HEK293T (cell line): ENCODE results near the gene TAF11.
"Not testable (repeated sequence)": the region's sequence is repeated elsewhere in the genome, so short reads cannot be mapped to it uniquely, and the experiment has no call there.

Source experiments
- CTCF ChIA-PET: fragments of 350-600 bp; formaldehyde crosslinking; extraction: SDS; loops from one replicate; lab custom pipeline; 2021; ENCODE audit warnings: antibody characterized with exemption, inconsistent platforms; lab: Yijun Ruan, JAX
- POLR2A ChIA-PET: fragments of 350-600 bp; formaldehyde crosslinking; extraction: SDS; loops from one replicate; lab custom pipeline; 2020; ENCODE audit warnings: antibody characterized with exemption, inconsistent platforms; lab: Yijun Ruan, JAX
- DNase-seq: peaks from one replicate; pipeline ENCODE4 v3.0.0; 2012; ENCODE audit warnings: mixed read lengths; ENCODE audit errors: extremely low spot score
- ARNT ChIP-seq: fragments of 450-650 bp; IDR thresholded peaks from 2 replicates; pipeline ENCODE4 v1.6.1; 2017; ENCODE audit warnings: mild to moderate bottlenecking
- BHLHE40 ChIP-seq: fragments of 450-650 bp; IDR thresholded peaks from 2 replicates; pipeline ENCODE4 v1.6.1; 2016; ENCODE audit warnings: mild to moderate bottlenecking, moderate library complexity, borderline replicate concordance
- CTBP1 ChIP-seq: fragments of 450-650 bp; IDR thresholded peaks from 2 replicates; pipeline ENCODE4 v1.6.1; 2016; ENCODE audit warnings: borderline replicate concordance
- ELF4 ChIP-seq: fragments of 450-650 bp; IDR thresholded peaks from 2 replicates; pipeline ENCODE4 v1.6.1; 2017; ENCODE audit warnings: antibody characterized with exemption
- FOXA1 ChIP-seq: fragments of 450-650 bp; IDR thresholded peaks from 2 replicates; pipeline ENCODE4 v1.6.1; 2016; ENCODE audit warnings: mild to moderate bottlenecking
- FOXK2 ChIP-seq: fragments of 450-650 bp; IDR thresholded peaks from 2 replicates; pipeline ENCODE4 v1.6.1; 2016; ENCODE audit warnings: mild to moderate bottlenecking
- FOXM1 ChIP-seq: fragments of 450-650 bp; IDR thresholded peaks from 2 replicates; pipeline ENCODE4 v1.6.1; 2017; ENCODE audit warnings: mild to moderate bottlenecking, borderline replicate concordance
- HDGF ChIP-seq: fragments of 450-650 bp; IDR thresholded peaks from 2 replicates; pipeline ENCODE4 v1.6.1; 2017; ENCODE audit warnings: antibody characterized with exemption, borderline replicate concordance
- L3MBTL2 ChIP-seq: fragments of 450-650 bp; conservative IDR thresholded peaks from 2 replicates; pipeline ENCODE4 v1.6.1; 2016; ENCODE audit warnings: mild to moderate bottlenecking
- LEF1 ChIP-seq: fragments of 450-650 bp; IDR thresholded peaks from 2 replicates; pipeline ENCODE4 v1.6.1; 2017; ENCODE audit warnings: mild to moderate bottlenecking, borderline replicate concordance
- NFRKB ChIP-seq: fragments of 450-650 bp; IDR thresholded peaks from 2 replicates; pipeline ENCODE4 v1.6.1; 2016; ENCODE audit warnings: mild to moderate bottlenecking, moderate library complexity
- PKNOX1 ChIP-seq: fragments of 450-650 bp; IDR thresholded peaks from 2 replicates; pipeline ENCODE4 v1.6.1; 2016
- SP1 ChIP-seq: fragments of 450-650 bp; IDR thresholded peaks from 2 replicates; pipeline ENCODE4 v1.6.1; 2017
- SUZ12 ChIP-seq: fragments of 450-650 bp; IDR thresholded peaks from 2 replicates; pipeline ENCODE4 v1.6.1; 2016; ENCODE audit warnings: mild to moderate bottlenecking
- TARDBP ChIP-seq: fragments of 450-650 bp; IDR thresholded peaks from 2 replicates; pipeline ENCODE4 v1.6.1; 2016
- ZNF384 ChIP-seq: fragments of 450-650 bp; IDR thresholded peaks from 2 replicates; pipeline ENCODE4 v1.6.1; 2016

The TAF11 gene

GRCh38 chr6:34890533-34890925 lies 2.7 kb upstream of the TAF11 start:
- CTCF ChIA-PET: no interaction called here
- TF ChIP-seq CTBP1 (no peak), FOXM1 (no peak), ARNT (no peak), NFRKB (no peak), SUZ12 (no peak), BHLHE40 (no peak), LEF1 (no peak), ELF4 (no peak), HDGF (no peak), ZNF384 (no peak), L3MBTL2 (no peak), FOXA1 (no peak), PKNOX1 (no peak), TARDBP (no peak), FOXK2 (no peak), SP1 (no peak)
- POLR2A ChIA-PET: no interaction called here
- DNase-seq: no peak

- DNase-seq: peak; percentile 79
- peak; percentile 73 for TF ChIP-seq CTBP1
- no peak for TF ChIP-seq SP1
- peak; percentile 64; the same call in 1 of the 2 replicates for TF ChIP-seq ELF4
- POLR2A ChIA-PET: interaction anchor here (0.8 to 2.7 kb wide), 15 partner anchors 9 to 463 kb away, joined by 3 to 25 read pairs (median 5); partner anchors contain the start of genes BLTP3A, RPS10, SNRPC and ZNF76
- CTCF ChIA-PET: no interaction called here
Observed at GRCh38 chr6:34888874-34889555, 1.2 kb upstream of the TAF11 start, which contains the start of gene ANKS1A. ANKS1A (plus strand) TSS chr6:34889255; CDS start chr6:34889403, 148 bp downstream.

- TF ChIP-seq BHLHE40: no peak
- TF ChIP-seq FOXM1: no peak
- no peak for TF ChIP-seq TARDBP
- no peak for TF ChIP-seq ZNF384
- no peak for TF ChIP-seq NFRKB
- no peak for TF ChIP-seq FOXA1
- no peak for TF ChIP-seq PKNOX1
- no peak for TF ChIP-seq ELF4
- TF ChIP-seq CTBP1: no peak
- TF ChIP-seq L3MBTL2: no peak
- no peak for TF ChIP-seq FOXK2
- TF ChIP-seq SUZ12: no peak
- no peak for TF ChIP-seq HDGF
- TF ChIP-seq ARNT: no peak
- CTCF ChIA-PET: interaction anchor here (0.7 kb wide), 1 partner anchor 205 kb away, joined by 3 read pairs; no protein-coding TSS in a partner anchor
- POLR2A ChIA-PET: interaction anchor here (0.7 to 2.7 kb wide), 26 partner anchors 9 to 426 kb away, joined by 3 to 25 read pairs (median 5); partner anchors contain the start of genes BLTP3A, SNRPC and ZNF76
- no peak for DNase-seq
Observed at GRCh38 chr6:34888514-34888856, 643 bp upstream of the TAF11 start.

- DNase-seq, CTCF ChIA-PET: not testable (repeated sequence)
- POLR2A ChIA-PET: interaction anchor here (1.5 kb wide), 1 partner anchor 94 kb away, joined by 3 read pairs; the partner anchor contains the start of gene BLTP3A
Observed at GRCh38 chr6:34885837-34886236, 2.0 kb downstream of the TAF11 start.

- ChIA-PET POLR2A (interaction anchor here (1.5 kb wide), 1 partner anchor 93 kb away, joined by 3 read pairs; the partner anchor contains the start of gene BLTP3A), CTCF (no interaction called here)
- DNase-seq: no peak
- no peak for TF ChIP-seq HDGF
- TF ChIP-seq L3MBTL2: no peak
- no peak for TF ChIP-seq FOXA1
- no peak for TF ChIP-seq BHLHE40
- TF ChIP-seq NFRKB: no peak
- no peak for TF ChIP-seq FOXK2
- no peak for TF ChIP-seq ELF4
- no peak for TF ChIP-seq SUZ12
- TF ChIP-seq PKNOX1: no peak
- no peak for TF ChIP-seq TARDBP
Observed at GRCh38 chr6:34884996-34885395, 2.8 kb downstream of the TAF11 start.

- CTCF ChIA-PET, POLR2A ChIA-PET, DNase-seq: not testable (repeated sequence)
Observed at GRCh38 chr6:34884073-34884472, 3.8 kb downstream of the TAF11 start.
